Measurements from ENCODE around the gene CDKAL1.

Gene CDKAL1

DNA sequence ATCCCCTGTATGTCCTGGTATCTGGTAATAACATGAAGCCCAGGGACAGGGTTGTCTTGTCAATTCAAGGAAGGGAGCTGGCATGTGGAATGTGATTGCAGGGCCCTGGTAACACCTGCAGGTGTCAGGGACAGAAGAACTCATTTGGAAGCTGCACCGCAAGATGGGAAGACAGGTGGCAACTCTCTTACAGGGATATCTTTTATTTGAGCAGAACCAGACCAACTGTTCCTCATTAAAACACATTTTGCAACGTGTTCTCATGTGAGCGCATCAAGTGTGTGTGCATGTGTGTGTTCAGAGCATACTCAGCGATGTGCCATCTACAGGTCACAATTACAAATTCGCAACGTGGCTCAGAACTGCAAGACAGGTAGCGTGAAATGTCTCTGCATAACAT lies 688.4 kb downstream of the CDKAL1 start:
- ATAC-seq (ENCODE audit: low read depth): no peak
- H3K9me3 ChIP-seq (ENCODE audit: severe bottlenecking): no peaks in the 10 kb centered on the region
- H3K36me3 ChIP-seq (ENCODE audit: low read depth): no peaks in the 10 kb centered on the region
- no peaks in the 10 kb centered on the region for H3K27me3 ChIP-seq (ENCODE audit: insufficient read depth, poor library complexity, severe bottlenecking)
- TF ChIP-seq, protein P1, sequence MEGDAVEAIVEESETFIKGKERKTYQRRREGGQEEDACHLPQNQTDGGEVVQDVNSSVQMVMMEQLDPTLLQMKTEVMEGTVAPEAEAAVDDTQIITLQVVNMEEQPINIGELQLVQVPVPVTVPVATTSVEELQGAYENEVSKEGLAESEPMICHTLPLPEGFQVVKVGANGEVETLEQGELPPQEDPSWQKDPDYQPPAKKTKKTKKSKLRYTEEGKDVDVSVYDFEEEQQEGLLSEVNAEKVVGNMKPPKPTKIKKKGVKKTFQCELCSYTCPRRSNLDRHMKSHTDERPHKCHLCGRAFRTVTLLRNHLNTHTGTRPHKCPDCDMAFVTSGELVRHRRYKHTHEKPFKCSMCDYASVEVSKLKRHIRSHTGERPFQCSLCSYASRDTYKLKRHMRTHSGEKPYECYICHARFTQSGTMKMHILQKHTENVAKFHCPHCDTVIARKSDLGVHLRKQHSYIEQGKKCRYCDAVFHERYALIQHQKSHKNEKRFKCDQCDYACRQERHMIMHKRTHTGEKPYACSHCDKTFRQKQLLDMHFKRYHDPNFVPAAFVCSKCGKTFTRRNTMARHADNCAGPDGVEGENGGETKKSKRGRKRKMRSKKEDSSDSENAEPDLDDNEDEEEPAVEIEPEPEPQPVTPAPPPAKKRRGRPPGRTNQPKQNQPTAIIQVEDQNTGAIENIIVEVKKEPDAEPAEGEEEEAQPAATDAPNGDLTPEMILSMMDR (IDR thresholded peaks at IDR 0.05; ENCODE audit: poor library complexity, severe bottlenecking): no peak
- no peak overlapping the region for H3K27ac ChIP-seq (ENCODE audit: poor library complexity, severe bottlenecking)
- DNase-seq (ENCODE audit: low spot score): no peak
- H3K4me1 ChIP-seq (ENCODE audit: insufficient read depth, poor library complexity, severe bottlenecking): peaks cover 8% of the 10 kb centered on the region
- H3K4me3 ChIP-seq (ENCODE audit: severe bottlenecking): no peak overlapping the region

DNA sequence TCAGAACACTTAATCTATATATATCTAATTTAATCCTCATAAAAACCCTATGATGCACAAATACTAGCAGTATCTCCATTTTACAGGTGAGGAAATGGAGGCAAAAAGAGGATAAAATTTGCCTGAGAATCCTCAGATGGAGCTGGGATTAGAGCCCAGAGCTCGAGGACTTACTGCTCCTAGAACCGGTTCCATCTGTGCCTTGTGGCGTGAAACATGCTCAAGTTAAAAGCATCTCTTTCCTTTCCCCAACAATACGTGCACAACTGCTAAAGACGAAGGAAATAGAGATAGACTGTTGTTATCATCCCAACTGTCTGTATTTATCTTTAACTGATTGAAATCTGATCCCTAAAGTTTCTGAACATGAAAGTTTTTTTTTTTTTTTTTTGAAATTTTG lies 691.7 kb downstream of the CDKAL1 start:
- H3K27ac ChIP-seq (ENCODE audit: poor library complexity, severe bottlenecking): no peak overlapping the region
- no peak for DNase-seq (ENCODE audit: low spot score)
- TF ChIP-seq, protein P1 (IDR thresholded peaks at IDR 0.05; ENCODE audit: poor library complexity, severe bottlenecking): no peak
- no peaks in the 10 kb centered on the region for H3K36me3 ChIP-seq (ENCODE audit: low read depth)
- H3K4me1 ChIP-seq (ENCODE audit: insufficient read depth, poor library complexity, severe bottlenecking): peaks cover 28% of the 10 kb centered on the region
- no peaks in the 10 kb centered on the region for H3K9me3 ChIP-seq (ENCODE audit: severe bottlenecking)
- no peak overlapping the region for H3K4me3 ChIP-seq (ENCODE audit: severe bottlenecking)
- no peaks in the 10 kb centered on the region for H3K27me3 ChIP-seq (ENCODE audit: insufficient read depth, poor library complexity, severe bottlenecking)
- ATAC-seq (ENCODE audit: low read depth): no peak

DNA sequence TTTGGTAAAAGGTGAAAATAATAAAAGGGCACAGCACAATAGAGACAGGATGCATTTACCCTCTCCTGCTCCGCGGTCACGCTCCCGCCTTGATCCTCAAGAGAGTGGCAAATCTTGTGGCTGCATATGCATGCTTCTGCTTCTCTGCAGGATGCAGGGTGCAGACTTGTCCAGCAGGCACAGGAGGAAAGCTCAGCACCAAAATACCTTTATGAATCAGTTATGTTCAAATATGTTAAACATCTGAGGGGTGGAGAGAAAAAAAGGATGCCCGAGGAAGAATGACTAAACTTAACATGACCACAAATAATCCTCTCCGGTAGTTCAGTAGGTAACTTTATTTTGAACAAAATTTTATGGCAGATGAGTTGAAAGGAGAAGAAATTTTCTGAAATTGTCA lies 693.2 kb downstream of the CDKAL1 start:
- H3K9me3 ChIP-seq (ENCODE audit: severe bottlenecking): no peaks in the 10 kb centered on the region
- peak overlapping the region; percentile 93 for H3K27ac ChIP-seq (ENCODE audit: poor library complexity, severe bottlenecking)
- no peaks in the 10 kb centered on the region for H3K36me3 ChIP-seq (ENCODE audit: low read depth)
- ATAC-seq (ENCODE audit: low read depth): peak; percentile 94
- H3K27me3 ChIP-seq (ENCODE audit: insufficient read depth, poor library complexity, severe bottlenecking): no peaks in the 10 kb centered on the region
- peaks cover 28% of the 10 kb centered on the region for H3K4me1 ChIP-seq (ENCODE audit: insufficient read depth, poor library complexity, severe bottlenecking)
- TF ChIP-seq, protein P1 (IDR thresholded peaks at IDR 0.05; ENCODE audit: poor library complexity, severe bottlenecking): no peak
- peak; percentile 69 for DNase-seq (ENCODE audit: low spot score)
- no peak overlapping the region for H3K4me3 ChIP-seq (ENCODE audit: severe bottlenecking)

DNA sequence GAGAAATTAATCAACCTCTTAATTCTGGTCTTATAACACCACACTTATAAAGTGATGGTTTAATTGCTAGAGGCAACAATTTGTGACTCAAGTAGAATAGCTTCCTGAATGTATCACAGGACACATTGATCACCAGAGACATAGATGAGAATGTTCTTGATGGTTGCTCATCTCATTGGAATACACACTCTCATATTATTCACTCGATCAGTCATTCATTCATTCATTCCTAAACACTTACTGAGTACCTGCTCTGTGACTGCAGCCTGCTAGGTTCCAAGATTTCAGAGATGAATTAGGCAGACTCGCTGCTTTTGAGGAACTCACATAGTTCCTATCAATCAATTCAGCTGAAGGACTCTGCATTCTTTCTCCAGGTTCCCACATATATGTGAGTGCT lies 694.2 kb downstream of the CDKAL1 start:
- peak; percentile 65 for ATAC-seq (ENCODE audit: low read depth)
- TF ChIP-seq, protein P1 (IDR thresholded peaks at IDR 0.05; ENCODE audit: poor library complexity, severe bottlenecking): no peak
- Histone ChIP-seq H3K9me3 (ENCODE audit: severe bottlenecking) (no peaks in the 10 kb centered on the region), H3K4me3 (ENCODE audit: severe bottlenecking) (no peak overlapping the region), H3K27me3 (ENCODE audit: insufficient read depth, poor library complexity, severe bottlenecking) (no peaks in the 10 kb centered on the region), H3K36me3 (ENCODE audit: low read depth) (no peaks in the 10 kb centered on the region), H3K4me1 (ENCODE audit: insufficient read depth, poor library complexity, severe bottlenecking) (peaks cover 28% of the 10 kb centered on the region), H3K27ac (ENCODE audit: poor library complexity, severe bottlenecking) (peak overlapping the region; percentile 93)
- DNase-seq (ENCODE audit: low spot score): no peak

DNA sequence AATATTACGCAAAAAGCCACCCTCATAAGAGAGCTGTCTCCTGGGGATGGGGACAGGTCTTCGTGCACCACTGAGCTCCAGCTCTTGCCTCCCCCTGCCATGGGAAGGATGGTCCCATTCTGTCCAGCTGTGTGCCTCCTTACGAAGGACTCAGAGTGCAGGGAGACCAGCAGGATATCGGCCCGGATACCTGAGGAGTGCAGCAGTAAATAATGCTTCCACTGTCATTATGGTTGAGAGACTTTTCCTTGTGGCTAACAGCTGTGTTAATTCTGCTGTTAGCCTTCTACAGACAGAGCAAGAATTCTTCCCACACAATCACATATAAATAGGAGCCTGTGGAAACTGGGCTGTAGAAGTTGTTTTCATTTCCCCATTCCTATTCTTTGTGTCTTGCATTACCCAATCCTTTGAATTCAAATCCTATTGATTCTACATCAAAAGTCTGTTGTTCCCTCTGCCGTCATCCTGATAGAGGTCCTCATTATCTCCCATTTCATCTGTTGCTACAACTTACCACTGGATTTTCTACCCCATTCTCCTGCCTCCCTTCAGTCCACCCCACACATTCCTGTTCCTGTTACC lies 694.7 kb downstream of the CDKAL1 start:
- Histone ChIP-seq H3K36me3 (ENCODE audit: low read depth) (no peaks in the 10 kb centered on the region), H3K4me3 (ENCODE audit: severe bottlenecking) (no peak overlapping the region), H3K27me3 (ENCODE audit: insufficient read depth, poor library complexity, severe bottlenecking) (no peaks in the 10 kb centered on the region), H3K9me3 (ENCODE audit: severe bottlenecking) (no peaks in the 10 kb centered on the region), H3K27ac (ENCODE audit: poor library complexity, severe bottlenecking) (peak overlapping the region; percentile 93), H3K4me1 (ENCODE audit: insufficient read depth, poor library complexity, severe bottlenecking) (peaks cover 28% of the 10 kb centered on the region)
- ATAC-seq (ENCODE audit: low read depth) (no peak), DNase-seq (ENCODE audit: low spot score) (no peak)
- TF ChIP-seq, protein P1 (IDR thresholded peaks at IDR 0.05; ENCODE audit: poor library complexity, severe bottlenecking): no peak
